Stimulated activated CD4-positive, alpha-beta T cell treated with anti-CD3 and anti-CD28 coated beads, Interleukin-2, amount 100 ng/mL, for 24 hours (primary cell): ENCODE data around the gene PGAP1.
A peak's percentile ranks its signal among the peaks of the same experiment; 100 is the strongest.

ENCODE experiments used
- DNase-seq, 2 donors: peaks; one replicate each; pipeline ENCODE4 v3.0.0-alpha.2; 2020

The PGAP1 gene

DNA sequence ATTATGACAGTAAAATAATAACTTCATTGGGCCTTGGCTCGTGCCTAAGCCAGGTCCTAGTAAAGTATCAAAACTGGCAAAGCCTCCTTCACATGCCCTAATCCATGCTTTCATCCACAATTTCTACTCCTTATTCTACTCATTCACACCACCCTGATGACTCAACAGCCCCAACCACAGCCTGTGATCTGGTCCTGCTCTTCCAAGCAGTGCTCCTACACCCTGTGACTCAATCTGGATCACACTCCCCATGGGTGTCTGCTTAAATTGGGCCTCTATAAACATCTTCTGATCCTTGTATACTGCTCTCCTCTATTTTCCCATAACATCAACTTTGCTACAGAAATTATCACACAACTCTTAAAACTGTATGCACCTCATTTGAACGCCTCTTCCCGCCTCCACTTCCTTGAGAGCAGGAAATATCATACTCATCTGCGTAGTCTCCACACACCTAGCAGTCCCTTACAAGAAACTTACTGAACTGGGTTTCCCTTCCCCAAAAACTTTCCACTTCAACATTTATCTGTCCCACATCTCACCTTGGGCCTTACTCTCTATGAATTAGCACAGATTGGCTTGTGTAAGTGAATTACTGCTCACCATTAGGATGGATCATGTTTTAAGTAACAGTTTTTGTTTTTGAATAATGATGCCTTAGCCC, 142.9 kb downstream of the PGAP1 start:
- DNase-seq, result peak; percentile 31 to 57
